ENCODE results near the gene AGR2.

GRCh38 chr7:16743236-16743635 is 61.6 kb downstream of the AGR2 start:
- TF ChIP-seq YY1 (IDR thresholded peaks at IDR 0.05; ENCODE audit: insufficient read depth, insufficient read length), result no peak
- no peak for TF ChIP-seq SUZ12 (IDR thresholded peaks at IDR 0.05; ENCODE audit: extremely low read depth, insufficient read depth, insufficient read length)
- no peak for TF ChIP-seq ZNF274 (IDR thresholded peaks at IDR 0.05; ENCODE audit: low read depth, low read length)
